Activated gamma-delta T cell treated with Interleukin-2 at 50 U/mL for 16 hours (primary cell): ENCODE measurements around the gene SFXN3.

Source experiments
- DNase-seq: peaks from one replicate; pipeline ENCODE4 v3.0.0-alpha.2; 2020

Gene SFXN3

DNA sequence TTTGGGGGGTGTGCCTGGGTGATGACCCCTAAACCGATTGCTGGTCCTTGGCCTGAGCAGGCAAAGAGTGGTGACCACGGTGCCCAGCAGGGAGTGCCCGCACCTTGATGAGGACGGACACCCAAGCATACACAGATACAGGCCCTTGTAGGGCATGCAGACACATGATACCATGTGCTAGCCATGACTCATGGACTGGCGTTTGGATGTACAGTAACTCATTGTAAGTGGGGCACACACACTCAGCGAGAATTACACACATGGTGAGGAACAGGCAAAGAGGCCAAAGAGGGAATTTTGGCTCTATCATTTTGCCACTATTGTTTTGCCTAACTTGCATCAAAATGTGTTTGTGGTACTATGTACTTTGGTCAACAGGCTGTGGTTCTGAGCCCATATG lies 54.8 kb downstream of the SFXN3 start:
- DNase-seq, result no peak

DNA sequence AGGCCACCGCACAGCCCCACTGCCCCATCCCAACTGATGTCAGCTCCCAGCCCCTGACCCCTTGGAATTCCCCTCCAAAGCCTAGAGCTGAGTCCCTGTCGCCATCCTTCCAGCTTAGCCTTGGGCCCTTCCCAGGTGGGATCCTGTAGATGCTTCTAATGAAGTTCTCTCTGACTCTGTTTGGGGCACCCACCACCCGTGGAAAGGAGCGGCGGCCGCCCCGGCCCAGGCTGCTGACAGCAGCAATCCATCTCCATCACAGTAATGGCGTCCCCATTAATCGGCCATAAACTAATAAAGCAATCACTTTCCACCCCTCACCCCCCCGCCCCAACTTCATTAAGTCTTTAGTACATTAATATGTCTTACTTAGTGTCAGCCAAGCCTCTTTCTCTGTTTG lies 56.3 kb downstream of the SFXN3 start:
- no peak for DNase-seq

DNA sequence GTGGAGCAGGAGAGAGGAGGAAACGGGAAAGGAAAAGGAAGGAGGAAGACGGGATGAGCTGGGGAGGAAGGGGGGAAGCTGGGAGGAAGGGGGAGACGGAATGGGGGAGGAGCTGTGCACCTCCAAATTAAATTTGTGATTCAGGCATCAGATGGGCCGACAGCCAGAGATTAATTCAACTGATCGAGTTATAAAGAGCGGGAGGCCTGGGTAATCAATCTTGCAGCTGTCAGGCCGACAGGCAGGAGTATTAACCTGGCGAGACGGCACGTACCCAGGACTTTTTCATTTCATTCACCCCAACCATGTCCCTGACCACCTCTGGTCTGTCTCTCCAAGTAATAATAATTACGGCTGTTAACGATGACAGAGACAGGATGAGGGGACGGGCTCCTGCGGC lies 56.9 kb downstream of the SFXN3 start:
- DNase-seq, result no peak

DNA sequence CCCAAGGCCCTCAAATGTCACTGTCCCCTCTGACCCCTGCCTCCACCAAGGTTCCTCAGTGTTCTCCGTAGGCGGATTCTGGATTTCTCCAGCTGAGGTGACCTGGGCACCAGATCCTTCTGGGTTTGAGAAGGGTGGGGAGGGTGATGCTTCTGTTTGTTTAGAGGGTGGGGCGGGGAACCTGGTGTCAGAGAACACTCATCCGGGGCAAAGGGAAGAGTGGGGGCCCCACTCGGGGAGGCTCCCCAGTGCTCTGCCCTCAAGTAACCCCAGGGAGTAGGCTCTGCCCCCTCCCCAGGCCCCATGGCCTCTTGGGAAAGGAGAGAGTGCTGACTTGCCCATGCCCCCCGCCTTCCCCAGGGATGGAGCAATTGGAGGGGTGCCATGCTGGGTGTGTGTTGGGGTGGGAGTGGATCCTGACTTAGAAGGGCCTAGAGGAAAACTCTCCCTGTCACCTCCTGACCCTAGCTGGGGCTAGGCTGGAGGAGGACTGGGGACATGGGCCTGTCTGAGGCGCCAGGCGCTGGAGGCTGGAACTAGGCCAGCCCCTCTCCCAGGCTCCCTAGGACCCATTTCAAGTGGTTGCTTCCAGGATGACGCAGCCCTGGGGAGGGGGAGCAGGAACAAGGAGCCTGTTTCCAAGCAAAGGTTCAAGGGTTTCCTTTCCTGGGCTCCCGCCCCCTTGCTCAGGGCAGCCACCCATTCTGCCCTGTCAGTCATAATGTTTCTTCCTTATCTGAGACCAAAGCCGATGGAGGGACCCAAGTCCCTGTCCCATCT lies 58.7 kb downstream of the SFXN3 start:
- DNase-seq, result no peak

DNA sequence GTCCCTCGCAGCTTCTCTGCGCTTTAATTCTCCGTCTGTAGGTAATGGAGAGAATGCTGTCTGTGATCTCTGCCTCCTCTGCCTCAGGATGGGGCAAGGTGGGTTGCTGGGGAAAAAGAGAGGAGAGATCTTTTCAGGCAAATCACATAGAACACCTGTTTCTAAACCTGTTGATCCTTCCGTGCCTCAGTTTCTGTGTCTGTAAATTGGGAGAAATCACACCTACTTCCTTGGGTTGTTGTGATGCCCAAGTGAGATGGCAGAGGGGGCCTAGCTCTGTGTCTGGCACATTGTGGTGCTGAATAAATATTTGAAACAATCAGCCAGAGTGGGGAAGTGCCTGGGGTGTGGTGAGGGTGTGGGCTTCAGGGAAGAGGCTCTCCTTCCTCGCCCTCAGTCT lies 59.6 kb downstream of the SFXN3 start:
- no peak for DNase-seq
